Keratinocyte (primary cell): ENCODE data around the gene HSD17B13.

ENCODE experiments used
- EZH2 ChIP-seq: IDR thresholded peaks from one replicate; pipeline ENCODE4 v1.6.1; 2012; ENCODE audit warnings: inconsistent platforms, mild to moderate bottlenecking, low read length, moderate library complexity
- TF ChIP-seq, protein P1 (sequence below), 3 experiments: IDR thresholded peaks in 1 of 3; conservative IDR thresholded peaks in 1 of 3; optimal IDR thresholded peaks in 1 of 3; 2 replicates in 2 of 3; 3 replicates in 1 of 3; pipeline versions ENCODE3 to v1.5.1; 2011; ENCODE audit warnings: low read length in 3 of 3, mild to moderate bottlenecking in 3 of 3, moderate library complexity in 2 of 3, control low read depth in 1 of 3, inconsistent platforms in 1 of 3; ENCODE audit not compliant: insufficient read depth in 2 of 3; ENCODE audit errors: extremely low read depth in 1 of 3

DNA sequence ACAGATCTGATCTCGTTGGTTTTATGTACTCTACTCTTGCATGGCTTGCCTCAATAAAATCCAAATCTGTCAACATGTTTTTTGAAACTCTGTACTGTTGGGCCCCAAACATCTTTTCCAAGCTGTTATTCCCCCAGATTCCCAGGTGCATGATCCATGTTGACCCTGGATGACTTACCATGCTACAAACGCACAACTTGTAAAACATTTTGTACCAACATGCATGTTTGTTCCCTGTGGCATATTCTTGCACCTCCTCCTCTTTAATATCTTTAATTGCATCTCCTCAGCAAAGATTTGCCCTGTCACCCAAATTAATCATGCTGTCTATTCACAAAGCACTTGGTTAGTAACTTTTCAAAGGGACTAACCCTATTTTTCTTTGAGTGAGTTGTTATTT, 24.3 kb downstream of the HSD17B13 start:
- TF ChIP-seq, protein P1, sequence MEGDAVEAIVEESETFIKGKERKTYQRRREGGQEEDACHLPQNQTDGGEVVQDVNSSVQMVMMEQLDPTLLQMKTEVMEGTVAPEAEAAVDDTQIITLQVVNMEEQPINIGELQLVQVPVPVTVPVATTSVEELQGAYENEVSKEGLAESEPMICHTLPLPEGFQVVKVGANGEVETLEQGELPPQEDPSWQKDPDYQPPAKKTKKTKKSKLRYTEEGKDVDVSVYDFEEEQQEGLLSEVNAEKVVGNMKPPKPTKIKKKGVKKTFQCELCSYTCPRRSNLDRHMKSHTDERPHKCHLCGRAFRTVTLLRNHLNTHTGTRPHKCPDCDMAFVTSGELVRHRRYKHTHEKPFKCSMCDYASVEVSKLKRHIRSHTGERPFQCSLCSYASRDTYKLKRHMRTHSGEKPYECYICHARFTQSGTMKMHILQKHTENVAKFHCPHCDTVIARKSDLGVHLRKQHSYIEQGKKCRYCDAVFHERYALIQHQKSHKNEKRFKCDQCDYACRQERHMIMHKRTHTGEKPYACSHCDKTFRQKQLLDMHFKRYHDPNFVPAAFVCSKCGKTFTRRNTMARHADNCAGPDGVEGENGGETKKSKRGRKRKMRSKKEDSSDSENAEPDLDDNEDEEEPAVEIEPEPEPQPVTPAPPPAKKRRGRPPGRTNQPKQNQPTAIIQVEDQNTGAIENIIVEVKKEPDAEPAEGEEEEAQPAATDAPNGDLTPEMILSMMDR (optimal IDR thresholded peaks at IDR 0.05 in 1 of 3, IDR thresholded peaks at IDR 0.05 in 1 of 3, conservative IDR thresholded peaks at IDR 0.05 in 1 of 3; ENCODE audit: extremely low read depth in 1 of 3, insufficient read depth in 2 of 3, low read length in 3 of 3) = no peak
- TF ChIP-seq EZH2 = no peak
